Renal cortical epithelial cell (primary cell): ENCODE data around the gene SLC9A7. TPM values are rescaled to one million over a fixed set of nuclear protein-coding genes. Genes with fewer than 3 reads are reported as not detected.

ENCODE experiments used
- DNase-seq: peaks from one replicate; pipeline ENCODE4 v3.0.0-alpha.2; 2011; ENCODE audit warnings: low read depth
- total RNA-seq: library from RNA; depleted of rRNA; stranded (reverse); fragments of >200 nt; gene quantifications from 2 replicates; pipeline ENCODE4 v1.2.3, GENCODE V29; 2014

The SLC9A7 gene
- total RNA-seq, 1 donor from 2014 or later = 18.1 TPM

- DNase-seq = peak; percentile 57
These were observed 54.0 kb downstream of the SLC9A7 start for GRCh38 chrX:46704767-46705386.

GRCh38 chrX:46703980-46704379, 54.9 kb downstream of the SLC9A7 start:
- peak; percentile 36 for DNase-seq

DNA sequence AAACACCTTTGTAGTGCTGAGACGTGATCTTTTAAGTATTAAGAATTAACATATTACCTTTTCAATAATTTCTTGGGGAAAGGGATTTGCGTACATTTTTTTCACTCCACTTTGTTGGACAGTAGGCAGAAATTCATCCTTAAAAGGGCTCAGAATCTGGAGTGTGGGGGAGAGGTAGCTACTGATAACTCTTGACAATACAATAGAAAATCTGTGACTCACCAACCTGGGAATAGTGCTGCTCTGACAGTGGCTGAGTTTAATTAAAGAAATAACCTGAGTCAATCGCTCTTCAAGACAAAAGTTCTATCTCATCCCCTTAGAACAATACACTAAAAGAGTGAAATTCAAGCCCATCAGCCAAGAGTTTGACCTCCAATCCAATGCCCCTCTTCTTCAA, 60.2 kb downstream of the SLC9A7 start:
- DNase-seq = peak; percentile 29

DNA sequence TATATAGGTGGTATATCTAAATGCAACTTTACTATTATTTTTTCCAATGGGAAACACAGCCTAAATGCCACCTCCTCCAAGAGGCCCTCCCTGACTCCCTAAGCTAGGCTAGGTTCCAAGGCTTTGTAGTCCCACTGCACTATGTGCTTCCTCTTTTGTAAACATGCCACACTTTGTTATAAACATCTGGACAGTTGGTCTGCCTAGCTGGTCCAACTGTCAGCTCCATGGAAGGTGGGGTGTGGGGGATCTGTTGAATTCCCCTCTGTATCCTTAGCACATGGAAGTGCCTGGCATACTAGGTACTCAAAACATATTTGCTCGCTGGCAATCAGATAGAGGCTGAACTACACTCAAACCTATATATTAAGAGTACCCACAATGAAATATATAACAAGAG, 63.4 kb downstream of the SLC9A7 start:
- DNase-seq = no peak

DNA sequence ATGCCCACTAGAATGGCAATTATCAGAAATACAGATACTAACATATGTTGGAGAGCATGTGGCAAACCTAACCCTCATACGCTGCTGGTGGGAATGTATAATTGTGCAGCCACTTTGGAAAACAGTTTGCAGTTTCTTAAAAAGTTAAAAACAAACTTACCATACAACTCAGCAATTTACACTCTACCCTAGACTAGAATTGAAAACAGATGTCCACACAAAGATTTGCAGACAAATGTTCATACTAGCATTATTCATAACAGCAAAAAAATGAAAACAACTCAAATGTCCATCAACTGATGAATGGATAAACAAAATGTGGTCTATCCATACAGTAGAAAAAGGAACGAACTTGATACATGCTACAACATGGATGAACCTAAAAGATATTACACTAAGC, 64.4 kb downstream of the SLC9A7 start:
- no peak for DNase-seq

- no peak for DNase-seq
These were observed 65.8 kb downstream of the SLC9A7 start for GRCh38 chrX:46693149-46693548.

DNA sequence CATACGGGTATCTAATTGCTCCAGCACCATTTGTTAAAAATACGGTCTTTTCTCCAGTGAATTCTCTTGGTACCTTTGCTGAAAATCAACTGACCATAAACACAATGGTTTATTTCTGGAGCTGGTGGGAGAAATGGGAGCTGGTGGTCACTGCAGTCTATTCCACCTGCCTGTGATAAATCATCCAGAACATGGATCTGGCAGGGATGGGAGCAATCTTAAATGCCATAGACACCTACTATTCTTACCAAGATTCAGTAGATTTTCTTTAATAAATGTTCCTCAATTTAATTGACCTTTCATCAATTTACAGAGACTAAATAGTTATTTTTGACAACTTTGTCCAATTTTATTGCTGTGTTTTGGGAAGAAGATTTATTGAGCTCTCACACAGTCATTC, 68.1 kb downstream of the SLC9A7 start:
- DNase-seq = no peak

DNA sequence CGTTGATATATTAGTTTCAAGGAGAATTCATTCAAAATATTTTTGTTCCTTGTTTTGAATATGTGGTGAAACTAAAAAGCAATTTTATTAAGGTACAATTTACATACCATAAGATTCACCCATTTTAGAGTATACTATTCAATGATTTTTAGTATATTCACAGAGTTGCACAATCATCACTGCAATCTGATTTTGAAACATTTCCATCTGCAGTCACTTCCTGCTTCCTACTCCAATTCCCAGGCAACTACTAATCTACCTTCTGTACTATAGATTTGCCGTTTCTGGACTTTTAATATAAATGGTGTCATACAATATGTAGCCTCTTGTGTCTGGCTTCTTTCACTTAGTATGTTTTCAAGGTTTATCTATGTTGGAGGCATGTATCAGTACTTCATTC, 71.3 kb downstream of the SLC9A7 start:
- DNase-seq = no peak

DNA sequence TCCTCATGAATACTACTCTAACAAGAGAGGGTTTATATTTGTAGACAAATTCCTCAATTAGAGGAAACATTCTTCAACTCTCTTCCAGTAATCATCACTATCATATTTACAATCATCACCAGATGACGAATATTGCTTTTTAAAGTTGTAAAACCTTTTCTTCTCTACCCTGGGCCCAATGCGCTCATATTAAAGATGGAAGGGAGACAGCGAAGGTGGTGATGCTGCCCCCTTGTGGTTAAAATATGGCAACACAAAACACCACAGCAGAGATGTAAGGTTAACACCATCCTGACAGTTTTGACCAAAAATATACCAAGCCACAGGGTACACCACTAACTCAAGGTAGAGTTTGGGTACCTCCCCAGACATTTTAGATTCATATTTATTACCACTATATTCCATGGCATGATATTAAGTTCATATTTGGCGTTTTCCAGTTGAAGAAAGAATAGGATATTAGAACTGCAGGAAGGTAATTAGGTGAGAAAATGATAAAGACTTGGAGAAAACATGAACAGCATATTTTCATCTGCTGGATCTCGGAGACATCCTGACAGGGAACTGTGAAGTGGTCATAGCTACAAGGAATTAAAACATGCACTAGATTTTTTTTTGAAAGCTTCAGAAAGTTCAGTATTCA, 72.8 kb downstream of the SLC9A7 start:
- DNase-seq = peak; percentile 6

DNA sequence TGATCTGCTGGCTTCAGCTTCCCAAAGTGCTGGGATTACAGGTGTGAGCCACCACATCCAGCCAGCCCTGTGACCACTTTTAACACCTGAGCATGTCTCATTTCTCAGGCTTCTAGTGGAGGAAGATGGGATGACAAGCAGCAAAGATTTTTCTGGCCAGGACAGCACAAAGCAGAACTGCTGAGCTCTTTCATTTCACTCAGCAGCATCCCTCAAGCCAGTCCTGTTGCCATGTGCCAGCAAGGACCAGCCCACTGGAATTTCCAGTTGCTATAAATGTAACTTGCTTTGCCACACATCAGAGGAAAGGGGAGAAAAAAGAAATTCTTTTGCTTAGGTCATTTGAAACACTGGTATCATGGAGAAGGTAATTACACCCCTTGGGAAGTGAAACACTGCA, 75.9 kb downstream of the SLC9A7 start:
- peak; percentile 9 for DNase-seq

DNA sequence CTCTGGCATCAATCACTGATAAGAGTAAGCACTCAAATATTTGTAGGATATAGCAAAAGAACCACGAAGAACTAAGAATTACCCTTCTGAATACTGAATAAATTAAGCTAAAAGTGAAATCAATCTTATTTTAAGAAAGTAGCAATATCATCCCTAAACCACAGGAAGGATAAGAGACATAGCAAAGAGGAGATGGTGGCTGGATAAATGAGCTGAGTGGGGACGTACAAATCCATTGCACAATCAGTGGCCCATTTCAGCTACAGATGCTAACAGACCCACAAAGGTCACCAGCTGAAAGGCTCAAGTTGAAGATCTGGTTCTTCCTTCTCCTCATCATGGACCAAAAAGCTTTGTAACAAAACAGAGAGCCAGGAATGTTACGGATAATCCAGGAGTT, 77.1 kb downstream of the SLC9A7 start:
- DNase-seq = no peak

GRCh38 chrX:46678232-46678631, 80.7 kb downstream of the SLC9A7 start:
- no peak for DNase-seq

DNA sequence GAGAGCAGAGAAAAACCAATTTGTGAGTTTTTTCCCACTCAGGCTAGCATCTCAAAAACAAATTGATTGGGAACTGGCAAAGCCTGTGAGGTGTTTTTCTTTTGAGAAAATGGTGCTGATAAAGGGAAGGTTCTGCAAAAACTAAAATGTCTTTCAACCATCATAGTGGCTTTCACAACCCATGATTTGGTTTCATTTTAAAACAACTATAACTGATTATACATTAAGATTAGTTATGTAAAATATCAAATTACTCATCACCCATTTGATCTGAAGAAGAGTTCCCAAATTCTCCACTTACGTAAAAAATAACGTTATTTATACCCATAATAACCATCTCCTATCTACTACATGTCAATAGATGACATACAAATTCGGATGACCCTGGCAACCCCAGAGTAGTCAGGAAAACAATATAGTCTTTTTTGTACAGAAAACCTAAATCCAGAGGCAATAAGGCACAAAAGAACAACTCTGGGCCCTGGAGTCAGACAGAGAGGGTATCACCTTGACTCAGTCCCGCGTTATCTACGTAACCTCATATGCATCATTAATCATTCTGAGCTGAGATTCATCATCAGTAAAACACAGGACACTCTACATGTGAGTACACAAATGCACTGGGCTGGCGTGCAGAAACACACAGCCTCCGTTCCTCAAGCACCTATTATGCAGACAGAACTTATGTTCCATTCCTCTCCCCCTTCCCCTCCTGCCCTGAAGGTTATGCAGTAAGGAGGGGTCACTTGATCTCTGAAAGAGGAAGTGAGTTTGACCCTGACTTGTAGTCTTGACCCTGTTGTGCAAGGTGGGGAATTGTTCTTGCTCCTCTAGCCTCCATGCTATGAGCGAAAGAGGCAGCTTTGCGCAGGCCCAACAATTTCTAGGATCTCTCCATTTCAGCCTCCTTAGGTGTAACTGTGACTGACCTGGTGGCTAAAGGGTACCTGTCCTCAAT, 82.2 kb downstream of the SLC9A7 start:
- DNase-seq = no peak

- no peak for DNase-seq
These were observed 85.1 kb downstream of the SLC9A7 start for GRCh38 chrX:46673620-46674359.

- DNase-seq = no peak
These were observed 88.6 kb downstream of the SLC9A7 start for GRCh38 chrX:46670316-46670715.

DNA sequence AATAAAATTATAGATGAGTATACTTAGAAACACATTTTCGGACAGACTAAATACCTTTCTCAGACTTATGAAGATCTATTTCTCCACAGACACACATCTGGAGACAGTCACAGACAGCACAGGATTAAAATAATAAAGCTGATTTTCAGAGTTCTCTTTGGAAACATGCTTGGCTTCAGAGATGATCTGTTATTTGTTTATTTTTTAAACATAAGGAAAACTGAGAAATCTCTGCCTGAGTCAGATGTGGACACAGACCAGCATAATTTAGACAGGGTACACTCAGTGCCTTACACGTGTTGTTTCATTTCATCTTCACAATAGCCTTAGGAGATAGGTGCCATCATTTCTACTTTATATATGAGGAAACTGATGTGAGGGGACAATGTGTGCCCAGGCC, 92.1 kb downstream of the SLC9A7 start:
- DNase-seq = no peak

- no peak for DNase-seq
These were observed 93.4 kb downstream of the SLC9A7 start for GRCh38 chrX:46665232-46666152.

- DNase-seq = no peak
These were observed 96.5 kb downstream of the SLC9A7 start for GRCh38 chrX:46662188-46662958.

- no peak for DNase-seq
These were observed 105.4 kb downstream of the SLC9A7 start for GRCh38 chrX:46653482-46653881.
